GM21381 (cell line): ENCODE measurements around the gene ADGRD1.

Source experiments
- ATAC-seq: cut with Tn5 transposase; IDR thresholded peaks from one replicate; pipeline ENCODE4 v1.9.1; 2021; ENCODE audit warnings: mild to moderate bottlenecking, moderate library complexity; ENCODE audit not compliant: unreplicated experiment

ADGRD1 gene

DNA sequence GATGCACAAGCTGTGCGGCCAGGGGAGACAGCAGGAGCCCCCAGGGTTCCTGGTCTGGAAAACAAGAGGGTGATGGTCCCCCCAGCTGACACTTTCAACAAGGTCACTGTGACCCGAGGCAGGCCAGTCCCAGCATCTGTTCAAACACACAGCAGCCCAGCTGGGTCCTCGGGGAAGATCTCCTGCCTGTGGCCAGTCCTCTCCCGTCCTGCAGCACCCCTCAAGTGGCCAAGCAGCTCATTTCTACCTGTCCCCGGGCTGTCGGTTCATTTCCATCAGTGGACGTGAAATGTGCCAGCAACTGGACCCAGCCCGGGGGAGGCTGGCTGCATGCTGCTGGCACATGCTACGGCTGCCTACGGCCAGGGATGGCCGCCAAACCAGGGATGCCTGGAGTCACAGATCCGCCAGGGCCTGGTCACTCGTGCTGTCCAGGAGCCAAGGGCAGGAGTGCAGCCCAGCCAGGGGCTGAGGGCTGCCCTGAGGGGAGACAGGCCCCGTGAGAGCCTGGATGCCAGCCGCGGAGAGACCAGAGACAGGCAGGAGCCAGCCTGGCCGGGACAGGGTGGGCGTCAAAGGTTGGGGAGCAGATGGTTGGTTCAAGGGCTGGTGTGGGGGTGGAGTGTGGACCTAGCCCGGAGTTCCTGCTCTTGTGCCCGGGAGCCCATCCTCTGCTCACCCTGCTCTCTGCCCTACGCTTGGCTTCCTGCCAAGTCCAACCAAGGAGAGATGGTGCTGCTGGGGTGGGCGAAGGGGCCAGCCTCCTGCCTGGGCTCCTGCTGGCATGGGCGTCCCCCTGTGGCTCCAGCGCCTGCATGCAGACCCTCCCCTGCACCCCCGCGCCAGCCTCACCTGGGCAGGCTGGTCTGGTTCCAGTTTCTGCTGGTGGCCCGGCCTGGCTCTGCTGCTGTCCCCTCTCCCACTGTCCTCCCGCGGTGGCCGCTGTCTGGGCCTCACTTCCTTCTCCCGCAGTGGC, 143.8 kb downstream of the ADGRD1 start:
- no peak for ATAC-seq

GRCh38 chr12:131098178-131098981, 144.7 kb downstream of the ADGRD1 start:
- no peak for ATAC-seq

- ATAC-seq: no peak
Observed at GRCh38 chr12:131100031-131100674, 146.4 kb downstream of the ADGRD1 start.

DNA sequence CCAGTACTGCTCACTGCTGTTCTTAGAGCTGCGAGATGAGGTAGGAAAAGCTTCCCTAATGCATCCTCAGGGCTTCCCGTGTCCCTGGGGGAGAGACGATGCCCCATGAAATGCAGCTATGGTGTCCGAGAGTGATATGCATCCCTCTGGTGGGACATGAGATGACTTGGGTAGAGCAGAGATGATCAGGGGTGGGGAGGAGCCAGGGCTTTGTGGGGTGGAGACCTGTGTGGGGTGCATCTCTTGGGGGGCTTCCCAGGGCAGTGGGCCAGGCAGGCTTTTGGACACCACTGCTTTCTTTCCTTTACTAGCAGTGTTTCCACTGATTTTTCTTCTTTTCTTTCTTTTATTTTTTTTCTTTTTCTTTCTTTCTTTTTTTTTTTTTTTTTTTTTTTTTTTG, 147.3 kb downstream of the ADGRD1 start:
- ATAC-seq: no peak

DNA sequence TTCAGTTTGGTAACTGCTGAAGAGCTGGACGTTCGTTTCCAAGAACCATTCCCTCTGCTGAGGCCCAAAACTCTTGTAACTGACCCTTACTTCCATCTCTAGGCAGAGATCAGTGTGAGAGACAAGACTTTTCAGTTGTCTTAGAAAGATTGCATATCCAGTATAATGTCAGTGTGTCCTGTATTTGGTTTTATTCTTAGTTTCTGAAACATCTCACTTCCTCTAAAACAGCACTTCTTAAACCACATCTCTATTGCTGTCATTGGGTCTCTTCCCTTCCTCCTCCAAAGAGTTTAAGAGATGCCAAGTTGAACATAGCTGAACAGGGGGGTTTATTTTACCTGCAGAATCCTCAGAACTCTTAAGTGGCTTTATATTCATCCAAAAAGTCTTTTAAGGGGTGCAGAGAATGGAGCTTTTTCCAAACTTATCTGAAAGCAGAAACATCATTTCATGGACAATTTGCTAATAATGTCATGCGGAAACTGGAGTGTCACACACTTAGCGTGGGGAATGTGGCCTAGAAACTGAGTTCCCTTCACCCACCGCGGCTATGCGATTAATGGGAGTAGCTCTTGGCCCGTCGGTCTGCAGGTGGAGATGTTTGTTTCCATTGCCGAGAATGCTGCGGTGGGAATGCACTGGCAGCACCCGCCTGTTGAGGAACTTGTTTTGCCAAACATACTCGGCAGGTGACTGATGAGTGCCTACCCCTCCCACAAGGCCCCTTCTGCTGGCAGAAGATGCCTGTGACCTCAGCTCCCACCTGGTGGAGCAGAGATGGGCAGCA, 148.2 kb downstream of the ADGRD1 start:
- ATAC-seq: peak; percentile 76

GRCh38 chr12:131102493-131102931, 148.8 kb downstream of the ADGRD1 start:
- ATAC-seq: no peak

GRCh38 chr12:131102991-131103668, 149.4 kb downstream of the ADGRD1 start:
- no peak for ATAC-seq

- no peak for ATAC-seq
Observed at GRCh38 chr12:131103669-131104462, 150.2 kb downstream of the ADGRD1 start.

GRCh38 chr12:131104463-131105350, 151.0 kb downstream of the ADGRD1 start:
- peak; percentile 53 for ATAC-seq

DNA sequence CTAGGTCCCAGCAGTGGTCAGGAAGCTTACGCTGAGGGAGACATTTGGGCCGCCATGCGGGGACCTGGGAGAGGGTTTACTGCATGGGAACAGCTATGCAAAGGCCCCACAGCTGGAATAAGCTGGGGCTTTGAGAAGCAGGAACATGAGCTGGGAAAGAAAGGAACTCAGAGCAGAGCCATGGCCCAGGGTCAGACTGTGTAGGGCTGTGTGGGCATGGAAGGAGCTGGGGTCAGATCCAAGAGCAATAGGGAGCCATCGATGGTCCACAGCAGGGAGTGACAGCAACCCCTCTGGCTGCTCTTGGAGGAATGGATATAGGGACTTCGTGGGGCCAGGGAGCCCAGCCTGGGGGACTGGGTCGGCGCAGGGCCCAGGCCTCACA, 151.6 kb downstream of the ADGRD1 start:
- no peak for ATAC-seq

- no peak for ATAC-seq
Observed at GRCh38 chr12:131105736-131106348, 152.1 kb downstream of the ADGRD1 start.

DNA sequence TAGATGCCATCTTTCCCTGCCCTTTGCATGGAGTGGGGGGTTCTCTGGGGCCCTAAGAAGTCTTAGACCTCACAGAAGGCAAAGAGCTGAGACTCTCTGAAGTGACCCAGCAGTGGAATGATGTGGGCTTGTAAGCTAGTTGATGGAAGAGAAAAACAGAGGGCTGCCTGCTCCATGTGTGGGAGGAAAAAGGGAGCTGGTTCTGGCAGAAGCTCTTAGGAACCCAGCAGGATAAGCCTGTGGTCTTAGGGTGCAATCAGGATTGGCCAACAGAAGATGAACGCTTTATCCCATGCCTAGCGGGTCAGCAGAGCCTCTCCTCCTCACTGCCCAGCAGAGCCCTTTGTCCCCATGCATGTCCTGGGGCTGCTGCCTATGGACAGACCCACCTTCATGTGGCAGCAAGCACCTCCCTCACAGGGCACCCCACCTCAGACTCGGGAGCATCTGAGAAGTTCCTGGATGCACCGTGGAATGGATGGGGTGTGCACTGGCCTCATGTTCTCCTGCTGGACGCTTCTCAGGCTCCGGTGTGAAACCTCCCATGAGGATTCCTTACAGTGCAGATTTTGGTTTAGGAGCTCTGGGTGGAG, 152.7 kb downstream of the ADGRD1 start:
- ATAC-seq: no peak

GRCh38 chr12:131108177-131108955, 154.7 kb downstream of the ADGRD1 start:
- ATAC-seq: no peak

GRCh38 chr12:131111446-131111845, 157.7 kb downstream of the ADGRD1 start:
- no peak for ATAC-seq

GRCh38 chr12:131112021-131112420, 158.3 kb downstream of the ADGRD1 start:
- no peak for ATAC-seq

DNA sequence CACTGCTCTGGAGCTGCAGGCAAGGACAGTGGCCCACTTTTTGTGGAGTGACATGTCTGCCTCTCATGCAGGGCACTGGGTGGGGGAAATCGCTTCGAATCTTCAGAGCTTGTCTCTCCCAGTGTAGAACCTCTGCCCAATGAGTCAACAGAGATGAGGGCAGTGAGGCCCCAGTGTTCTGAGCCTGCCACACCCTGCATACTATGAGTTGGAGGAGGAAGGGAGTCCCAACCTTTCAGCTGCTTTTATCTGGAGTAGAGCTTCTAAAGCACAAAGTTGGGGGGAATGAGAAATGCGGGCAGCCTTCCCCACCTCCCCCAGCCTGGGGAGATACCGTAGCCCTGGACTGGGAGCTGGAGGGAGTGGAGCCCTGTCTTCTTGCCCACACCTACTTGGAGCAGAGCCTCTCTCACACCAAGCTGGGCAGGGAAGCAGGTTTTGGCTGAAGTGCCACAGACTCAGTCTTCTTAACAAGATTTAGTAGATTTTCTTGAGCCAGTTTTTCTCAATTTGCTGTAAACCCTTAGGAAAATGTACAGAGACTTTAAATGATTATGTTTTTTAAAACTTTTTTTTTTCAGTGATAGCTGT, 159.1 kb downstream of the ADGRD1 start:
- ATAC-seq: no peak
